K562 (cell line): ENCODE data around the gene RARG. TPM values are rescaled to one million over a fixed set of nuclear protein-coding genes. Genes with fewer than 3 reads are reported as not detected.

Experiments
- ARHGAP35 ChIP-seq: fragments of 450-650 bp; IDR thresholded peaks from 2 replicates; pipeline ENCODE4 v1.6.1; 2018; ENCODE audit not compliant: partially characterized antibody
- ATF1 ChIP-seq, 2 experiments: fragments of 450-650 bp in 1 of 2; IDR thresholded peaks; 2 replicates each; pipeline ENCODE4 v1.6.1; 2016; ENCODE audit warnings: missing compliant biosample characterization in 1 of 2, missing genetic modification characterization in 1 of 2
- BACH1 ChIP-seq: fragments of 200-800 bp; sonication (Bioruptor generic); IDR thresholded peaks from 2 replicates; pipeline ENCODE4 v1.6.1; 2016; ENCODE audit warnings: missing genetic modification characterization, missing compliant biosample characterization
- BCL6 ChIP-seq: fragments of 250-450 bp; sonication (Bioruptor Pico); IDR thresholded peaks from 2 replicates; pipeline ENCODE4 v1.4.0; 2020
- CBX5 ChIP-seq: IDR thresholded peaks from 2 replicates; pipeline ENCODE4 v1.6.1; 2014; ENCODE audit warnings: low read depth, borderline replicate concordance
- KAT7 ChIP-seq: sonication (generic); formaldehyde crosslinking; IDR thresholded peaks from 2 replicates; pipeline ENCODE4 v1.8.0; 2022; ENCODE audit warnings: missing genetic modification reagents, mild to moderate bottlenecking, borderline replicate concordance
- MTA3 ChIP-seq: fragments of 450-650 bp; formaldehyde crosslinking; IDR thresholded peaks from 2 replicates; pipeline ENCODE4 v1.6.1; 2017; ENCODE audit warnings: mild to moderate bottlenecking, borderline replicate concordance
- NR4A1 ChIP-seq, 2 experiments: fragments of 250-450 bp in 1 of 2; fragments of 450-650 bp in 1 of 2; sonication (Bioruptor Pico) in 1 of 2; IDR thresholded peaks; 2 replicates each; pipeline versions ENCODE4 v1.4.0 to v1.6.1; 2016 to 2020; ENCODE audit warnings: mild to moderate bottlenecking in 2 of 2, missing compliant biosample characterization in 1 of 2, missing genetic modification characterization in 1 of 2, moderate library complexity in 1 of 2
- PML ChIP-seq: IDR thresholded peaks from 2 replicates; pipeline ENCODE4 v1.6.1; 2012; ENCODE audit warnings: low read length, inconsistent platforms
- POLR2A ChIP-seq: fragments of 450-650 bp; conservative IDR thresholded peaks from 2 replicates; pipeline ENCODE4 v1.6.1; 2016
- RBM22 ChIP-seq: fragments of 200-400 bp; formaldehyde crosslinking; IDR thresholded peaks from 2 replicates; pipeline ENCODE4 v1.6.1; 2018; ENCODE audit warnings: low read length, low read depth; ENCODE audit not compliant: poor library complexity, severe bottlenecking
- SLC30A9 ChIP-seq: fragments of 250-450 bp; sonication (Bioruptor Pico); IDR thresholded peaks from 2 replicates; pipeline ENCODE4 v1.8.0; 2022; ENCODE audit warnings: mild to moderate bottlenecking, moderate library complexity
- SMARCE1 ChIP-seq: fragments of 450-650 bp; IDR thresholded peaks from 2 replicates; pipeline ENCODE4 v1.7.1; 2016; ENCODE audit warnings: mild to moderate bottlenecking
- SUPT5H ChIP-seq: fragments of 450-650 bp; IDR thresholded peaks from 2 replicates; pipeline ENCODE4 v1.6.1; 2016
- TOE1 ChIP-seq, 2 experiments: fragments of 450-650 bp in 1 of 2; sonication (generic) in 1 of 2; formaldehyde crosslinking in 1 of 2; IDR thresholded peaks; 2 replicates each; pipeline versions ENCODE4 v1.7.1 to v1.8.0; 2016 to 2022; ENCODE audit warnings: borderline replicate concordance in 2 of 2, mild to moderate bottlenecking in 2 of 2, antibody characterized with exemption in 1 of 2, inconsistent platforms in 1 of 2, low read depth in 1 of 2, missing genetic modification reagents in 1 of 2, moderate library complexity in 1 of 2
- ZNF431 ChIP-seq: sonication (generic); formaldehyde crosslinking; IDR thresholded peaks from 2 replicates; pipeline ENCODE4 v1.8.0; 2022; ENCODE audit warnings: mild to moderate bottlenecking, missing genetic modification reagents
- ZNF699 ChIP-seq: fragments of 250-450 bp; sonication (Bioruptor Pico); IDR thresholded peaks from 2 replicates; pipeline ENCODE4 v1.8.0; 2021; ENCODE audit warnings: mild to moderate bottlenecking, moderate library complexity; ENCODE audit not compliant: insufficient replicate concordance
- polyA plus RNA-seq, 8 experiments: library from polyadenylated mRNA; depleted of rRNA in 4 of 8; stranded (reverse) in 5 of 8; unstranded in 3 of 8; fragments of >200 nt; fragmentation: Nextera tagmentation in 2 of 8; fragmentation: Illumina TruSeq in 1 of 8; extraction: Ambion mirVana in 2 of 8; extraction: Trizol in 1 of 8; gene quantifications; 2 replicates each; pipeline versions ENCODE4 v1.2.1 to v1.2.3, GENCODE V29; 2011 to 2014; ENCODE audit warnings: inconsistent platforms in 1 of 8, missing spikeins in 1 of 8
- total RNA-seq, 7 experiments: library from RNA; depleted of rRNA in 6 of 7; stranded (reverse); fragments of >200 nt in 6 of 7; fragmentation: Illumina TruSeq in 2 of 7; extraction: Trizol in 2 of 7; gene quantifications; 2 replicates each; pipeline versions ENCODE4 v1.2.1 to v1.2.3, GENCODE V29; 2011 to 2021; ENCODE audit warnings: low replicate concordance in 1 of 7
- TF ChIP-seq, protein P1 (sequence below): fragments of 450-650 bp; formaldehyde crosslinking; IDR thresholded peaks from 2 replicates; pipeline ENCODE4 v1.4.0; 2020; ENCODE audit warnings: mild to moderate bottlenecking, moderate library complexity
- TF ChIP-seq, protein P2 (sequence below): fragments of 450-650 bp; IDR thresholded peaks from 2 replicates; pipeline ENCODE4 v1.6.1; 2018; ENCODE audit warnings: mild to moderate bottlenecking, low read depth; ENCODE audit not compliant: partially characterized antibody
- TF ChIP-seq, protein P3 (sequence below): sonication (generic); formaldehyde crosslinking; IDR thresholded peaks from 2 replicates; pipeline ENCODE4 v1.5.0; 2020; ENCODE audit warnings: missing genetic modification reagents
- TF ChIP-seq, protein P4 (sequence below): sonication (generic); formaldehyde crosslinking; IDR thresholded peaks from 2 replicates; pipeline ENCODE4 v1.8.1; 2022; ENCODE audit warnings: missing genetic modification reagents
- TF ChIP-seq, protein P5 (sequence below): sonication (generic); formaldehyde crosslinking; IDR thresholded peaks from 2 replicates; pipeline ENCODE4 v1.8.1; 2023; ENCODE audit warnings: mild to moderate bottlenecking, missing genetic modification reagents

Gene RARG
- total and polyA plus RNA-seq, 9 of the 15 experiments (the other 6 are each of a cell fraction or from before 2014, with no cell fraction given) = 0.18 to 7.6 (median 3.8) TPM

DNA sequence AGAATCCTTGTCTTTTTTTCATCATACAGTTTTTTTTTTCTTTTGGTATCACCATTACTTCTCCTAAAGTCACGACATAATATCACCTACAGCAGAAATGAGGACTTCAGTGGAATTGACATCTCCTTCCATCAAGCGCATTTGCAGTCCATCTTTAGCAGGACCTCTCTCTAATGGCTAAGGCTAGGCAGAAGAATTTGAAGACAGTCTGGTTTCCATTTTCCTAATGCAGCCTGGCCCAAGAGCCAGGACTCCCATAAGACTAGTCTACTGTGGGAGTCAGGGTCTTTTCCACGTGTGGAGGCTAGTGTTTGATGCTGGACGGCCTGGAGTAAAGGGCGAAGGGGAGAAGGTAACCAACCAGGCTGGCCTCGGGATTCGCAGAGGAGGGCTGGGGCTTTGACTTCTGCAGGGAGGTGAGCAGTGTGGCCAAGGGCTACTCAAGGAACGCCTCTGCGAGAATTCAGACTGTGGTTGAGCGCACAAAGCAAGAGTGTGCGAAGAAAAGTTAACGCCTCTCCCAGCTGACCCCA lies 52.3 kb downstream of the RARG start (continued):
- TF ChIP-seq SUPT5H (no peak), CBX5 (0 out of 2 replicates have a peak, but pooled peaks have one; percentile 4), BACH1 (tag) (peak; percentile 57; the same call in 1 of the 2 replicates), ATF1 (CRISPR knock-in tag; IDR thresholded peaks at IDR 0.05) (no peak), ATF1 (tag; IDR thresholded peaks at IDR 0.05) (no peak), MTA3 (peak; percentile 10; the same call in 1 of the 2 replicates), PML (no peak), TOE1 (IDR thresholded peaks at IDR 0.05; ENCODE audit: borderline replicate concordance) (no peak; the same call in 1 of the 2 replicates), TOE1 (CRISPR knock-in tag; IDR thresholded peaks at IDR 0.05; ENCODE audit: borderline replicate concordance, low read depth) (no peak), BCL6 (CRISPR knock-in tag) (no peak), SMARCE1 (peak; percentile 42; the same call in 1 of the 2 replicates), SLC30A9 (CRISPR knock-in tag) (no peak), RBM22 (no peak), ZNF431 (no peak), POLR2A (no peak), NR4A1 (CRISPR knock-in tag; IDR thresholded peaks at IDR 0.05) (0 out of 2 replicates have a peak, but pooled peaks have one; percentile 33), NR4A1 (tag; IDR thresholded peaks at IDR 0.05) (no peak), ARHGAP35 (no peak), KAT7 (no peak), ZNF699 (CRISPR knock-in tag) (no peak)
- TF ChIP-seq, protein P1, sequence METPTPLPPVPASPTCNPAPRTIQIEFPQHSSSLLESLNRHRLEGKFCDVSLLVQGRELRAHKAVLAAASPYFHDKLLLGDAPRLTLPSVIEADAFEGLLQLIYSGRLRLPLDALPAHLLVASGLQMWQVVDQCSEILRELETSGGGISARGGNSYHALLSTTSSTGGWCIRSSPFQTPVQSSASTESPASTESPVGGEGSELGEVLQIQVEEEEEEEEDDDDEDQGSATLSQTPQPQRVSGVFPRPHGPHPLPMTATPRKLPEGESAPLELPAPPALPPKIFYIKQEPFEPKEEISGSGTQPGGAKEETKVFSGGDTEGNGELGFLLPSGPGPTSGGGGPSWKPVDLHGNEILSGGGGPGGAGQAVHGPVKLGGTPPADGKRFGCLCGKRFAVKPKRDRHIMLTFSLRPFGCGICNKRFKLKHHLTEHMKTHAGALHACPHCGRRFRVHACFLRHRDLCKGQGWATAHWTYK (CRISPR knock-in tag) = no peak
- TF ChIP-seq, protein P2, sequence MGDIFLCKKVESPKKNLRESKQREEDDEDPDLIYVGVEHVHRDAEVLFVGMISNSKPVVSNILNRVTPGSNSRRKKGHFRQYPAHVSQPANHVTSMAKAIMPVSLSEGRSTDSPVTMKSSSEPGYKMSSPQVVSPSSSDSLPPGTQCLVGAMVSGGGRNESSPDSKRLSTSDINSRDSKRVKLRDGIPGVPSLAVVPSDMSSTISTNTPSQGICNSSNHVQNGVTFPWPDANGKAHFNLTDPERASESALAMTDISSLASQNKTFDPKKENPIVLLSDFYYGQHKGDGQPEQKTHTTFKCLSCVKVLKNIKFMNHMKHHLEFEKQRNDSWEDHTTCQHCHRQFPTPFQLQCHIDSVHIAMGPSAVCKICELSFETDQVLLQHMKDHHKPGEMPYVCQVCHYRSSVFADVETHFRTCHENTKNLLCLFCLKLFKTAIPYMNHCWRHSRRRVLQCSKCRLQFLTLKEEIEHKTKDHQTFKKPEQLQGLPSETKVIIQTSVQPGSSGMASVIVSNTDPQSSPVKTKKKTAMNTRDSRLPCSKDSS = no peak
- TF ChIP-seq, protein P3, sequence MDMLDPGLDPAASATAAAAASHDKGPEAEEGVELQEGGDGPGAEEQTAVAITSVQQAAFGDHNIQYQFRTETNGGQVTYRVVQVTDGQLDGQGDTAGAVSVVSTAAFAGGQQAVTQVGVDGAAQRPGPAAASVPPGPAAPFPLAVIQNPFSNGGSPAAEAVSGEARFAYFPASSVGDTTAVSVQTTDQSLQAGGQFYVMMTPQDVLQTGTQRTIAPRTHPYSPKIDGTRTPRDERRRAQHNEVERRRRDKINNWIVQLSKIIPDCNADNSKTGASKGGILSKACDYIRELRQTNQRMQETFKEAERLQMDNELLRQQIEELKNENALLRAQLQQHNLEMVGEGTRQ = no peak
- TF ChIP-seq, protein P4, sequence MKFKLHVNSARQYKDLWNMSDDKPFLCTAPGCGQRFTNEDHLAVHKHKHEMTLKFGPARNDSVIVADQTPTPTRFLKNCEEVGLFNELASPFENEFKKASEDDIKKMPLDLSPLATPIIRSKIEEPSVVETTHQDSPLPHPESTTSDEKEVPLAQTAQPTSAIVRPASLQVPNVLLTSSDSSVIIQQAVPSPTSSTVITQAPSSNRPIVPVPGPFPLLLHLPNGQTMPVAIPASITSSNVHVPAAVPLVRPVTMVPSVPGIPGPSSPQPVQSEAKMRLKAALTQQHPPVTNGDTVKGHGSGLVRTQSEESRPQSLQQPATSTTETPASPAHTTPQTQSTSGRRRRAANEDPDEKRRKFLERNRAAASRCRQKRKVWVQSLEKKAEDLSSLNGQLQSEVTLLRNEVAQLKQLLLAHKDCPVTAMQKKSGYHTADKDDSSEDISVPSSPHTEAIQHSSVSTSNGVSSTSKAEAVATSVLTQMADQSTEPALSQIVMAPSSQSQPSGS (CRISPR knock-in tag) = no peak
- TF ChIP-seq, protein P5, sequence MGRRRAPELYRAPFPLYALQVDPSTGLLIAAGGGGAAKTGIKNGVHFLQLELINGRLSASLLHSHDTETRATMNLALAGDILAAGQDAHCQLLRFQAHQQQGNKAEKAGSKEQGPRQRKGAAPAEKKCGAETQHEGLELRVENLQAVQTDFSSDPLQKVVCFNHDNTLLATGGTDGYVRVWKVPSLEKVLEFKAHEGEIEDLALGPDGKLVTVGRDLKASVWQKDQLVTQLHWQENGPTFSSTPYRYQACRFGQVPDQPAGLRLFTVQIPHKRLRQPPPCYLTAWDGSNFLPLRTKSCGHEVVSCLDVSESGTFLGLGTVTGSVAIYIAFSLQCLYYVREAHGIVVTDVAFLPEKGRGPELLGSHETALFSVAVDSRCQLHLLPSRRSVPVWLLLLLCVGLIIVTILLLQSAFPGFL (CRISPR knock-in tag) = no peak
